HG02970 (cell line): ENCODE results near the gene TREH.

Experiments used
- ATAC-seq: cut with Tn5 transposase; IDR thresholded peaks from one replicate; pipeline ENCODE4 v1.9.1; 2021; ENCODE audit warnings: mild to moderate bottlenecking, moderate library complexity, moderate number of reproducible peaks; ENCODE audit not compliant: unreplicated experiment, low FRiP score

The TREH gene

GRCh38 chr11:118672846-118673245, 6.6 kb downstream of the TREH start:
- no peak for ATAC-seq

DNA sequence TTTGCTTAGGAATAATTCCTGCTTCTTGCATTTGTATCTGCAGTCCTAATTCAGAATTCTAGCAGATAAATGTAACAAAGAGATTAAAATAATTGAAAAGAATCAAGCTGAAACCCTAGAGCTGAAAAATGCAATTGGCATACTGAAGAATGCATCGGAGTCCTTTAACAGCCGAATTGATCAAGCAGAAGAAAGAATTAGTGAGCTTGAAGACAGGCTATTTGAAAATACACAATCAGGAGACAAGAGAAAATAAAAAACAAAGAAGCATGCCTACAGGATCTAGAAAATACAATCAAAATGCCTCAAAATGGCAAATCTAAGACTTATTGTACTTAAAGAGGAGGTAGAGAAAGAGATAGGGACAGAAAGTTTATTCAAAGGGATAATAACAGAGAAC, 8.2 kb downstream of the TREH start:
- no peak for ATAC-seq

GRCh38 chr11:118670063-118670462, 9.4 kb downstream of the TREH start:
- ATAC-seq, result no peak

DNA sequence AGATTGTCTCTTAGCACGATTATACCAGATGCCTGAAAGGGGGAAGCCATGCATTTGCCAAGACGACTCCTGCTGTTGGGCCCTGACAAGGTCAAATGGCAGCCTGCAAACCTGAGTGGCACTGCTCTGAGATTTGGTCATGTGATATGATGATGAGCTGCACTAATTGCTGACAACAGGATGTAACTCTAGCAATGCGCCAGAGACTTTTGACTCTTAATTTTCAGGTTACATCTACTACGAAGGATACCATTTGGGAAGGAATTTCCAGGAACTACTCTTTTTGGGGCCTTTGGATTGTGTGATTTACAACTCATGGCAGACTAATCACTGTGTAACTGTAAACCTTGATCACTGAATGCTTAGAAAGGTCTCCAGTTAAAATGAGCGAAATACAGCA, 13.1 kb downstream of the TREH start:
- no peak for ATAC-seq

- no peak for ATAC-seq
Observed at GRCh38 chr11:118663902-118664301, 15.5 kb downstream of the TREH start.

- ATAC-seq, result no peak
Observed at GRCh38 chr11:118663381-118663780, 16.1 kb downstream of the TREH start.

DNA sequence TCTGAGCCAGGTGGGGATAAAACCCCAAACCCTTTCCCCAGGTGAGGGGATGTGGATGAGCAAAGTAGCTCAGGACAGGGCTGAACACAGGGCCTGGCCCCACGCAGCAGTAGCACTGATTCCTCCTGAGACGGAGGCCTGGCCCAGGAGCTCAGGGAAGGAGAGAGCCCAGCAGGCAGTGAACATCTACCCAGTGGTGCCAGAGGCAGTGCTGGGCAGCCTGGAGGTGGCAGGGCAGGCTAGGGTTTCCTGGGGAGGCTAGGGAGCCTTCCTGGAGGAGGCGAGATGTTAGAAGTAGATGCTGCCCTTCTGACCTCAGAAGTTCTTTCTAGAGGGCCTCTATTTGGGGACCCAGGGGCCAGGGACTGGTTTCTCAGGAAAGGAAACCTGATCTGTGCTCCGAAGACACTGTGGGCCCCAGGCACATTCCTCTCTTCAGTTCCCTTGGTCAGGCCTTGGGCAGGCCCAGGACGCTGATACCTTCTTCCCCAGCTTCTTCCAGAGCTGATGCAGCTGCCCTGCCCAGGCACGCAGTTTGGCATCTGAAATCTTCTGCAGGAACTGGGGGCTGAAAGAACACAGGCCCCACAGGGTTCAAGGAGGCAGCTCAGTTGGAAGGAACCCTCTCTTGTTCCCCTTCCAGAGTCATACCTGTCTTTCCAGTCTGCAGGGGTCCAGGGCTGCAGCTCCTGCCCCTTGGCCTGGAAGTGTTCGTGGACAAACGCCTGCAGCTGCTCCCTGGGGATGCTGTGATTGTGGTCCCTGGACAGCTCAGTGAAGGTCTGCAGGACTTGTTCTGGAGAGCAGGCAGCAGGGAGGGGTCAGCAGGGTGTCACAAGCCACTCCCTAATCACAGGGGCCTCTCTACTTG, 16.8 kb downstream of the TREH start:
- ATAC-seq, result no peak

GRCh38 chr11:118661425-118662301, 17.8 kb downstream of the TREH start:
- ATAC-seq, result no peak

GRCh38 chr11:118660681-118661424, 18.6 kb downstream of the TREH start:
- ATAC-seq, result no peak

DNA sequence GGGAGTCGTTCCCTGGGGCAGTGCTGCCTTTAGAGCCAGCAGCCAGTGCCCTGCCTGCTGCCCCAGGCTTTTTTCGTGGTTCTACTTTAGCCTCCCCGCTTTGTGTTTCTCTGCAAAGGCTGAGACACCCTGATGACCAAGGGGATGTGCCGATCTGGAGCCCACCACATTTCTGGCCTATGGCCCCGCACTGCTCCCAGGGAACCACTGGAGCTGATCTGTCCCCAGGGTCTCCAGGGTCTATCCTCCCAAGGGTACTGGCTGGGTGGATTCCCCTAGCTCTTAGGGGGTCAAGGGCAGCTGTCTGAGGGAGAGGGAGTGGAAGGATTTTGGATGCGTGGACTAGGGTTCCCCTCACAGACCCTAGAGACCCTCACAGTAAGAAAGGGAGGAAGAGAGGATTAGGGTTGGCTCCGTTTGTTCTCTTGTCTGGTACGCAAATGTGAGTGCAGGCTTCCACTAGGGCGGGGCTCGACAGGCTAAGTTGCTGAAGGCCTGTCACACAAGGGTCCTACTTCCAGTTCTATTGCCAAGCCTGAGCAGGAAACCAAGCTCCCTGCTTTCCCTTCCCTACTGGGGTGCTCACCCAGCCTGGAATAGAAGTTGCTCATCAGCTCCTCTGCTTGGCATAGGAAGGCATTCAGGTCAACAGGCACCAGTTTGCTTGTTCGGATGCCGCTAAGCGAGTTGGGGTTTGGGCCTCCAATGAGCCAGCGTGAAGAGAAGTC, 19.3 kb downstream of the TREH start:
- ATAC-seq, result no peak

GRCh38 chr11:118659314-118659952, 20.0 kb downstream of the TREH start:
- ATAC-seq, result peak; percentile 49

DNA sequence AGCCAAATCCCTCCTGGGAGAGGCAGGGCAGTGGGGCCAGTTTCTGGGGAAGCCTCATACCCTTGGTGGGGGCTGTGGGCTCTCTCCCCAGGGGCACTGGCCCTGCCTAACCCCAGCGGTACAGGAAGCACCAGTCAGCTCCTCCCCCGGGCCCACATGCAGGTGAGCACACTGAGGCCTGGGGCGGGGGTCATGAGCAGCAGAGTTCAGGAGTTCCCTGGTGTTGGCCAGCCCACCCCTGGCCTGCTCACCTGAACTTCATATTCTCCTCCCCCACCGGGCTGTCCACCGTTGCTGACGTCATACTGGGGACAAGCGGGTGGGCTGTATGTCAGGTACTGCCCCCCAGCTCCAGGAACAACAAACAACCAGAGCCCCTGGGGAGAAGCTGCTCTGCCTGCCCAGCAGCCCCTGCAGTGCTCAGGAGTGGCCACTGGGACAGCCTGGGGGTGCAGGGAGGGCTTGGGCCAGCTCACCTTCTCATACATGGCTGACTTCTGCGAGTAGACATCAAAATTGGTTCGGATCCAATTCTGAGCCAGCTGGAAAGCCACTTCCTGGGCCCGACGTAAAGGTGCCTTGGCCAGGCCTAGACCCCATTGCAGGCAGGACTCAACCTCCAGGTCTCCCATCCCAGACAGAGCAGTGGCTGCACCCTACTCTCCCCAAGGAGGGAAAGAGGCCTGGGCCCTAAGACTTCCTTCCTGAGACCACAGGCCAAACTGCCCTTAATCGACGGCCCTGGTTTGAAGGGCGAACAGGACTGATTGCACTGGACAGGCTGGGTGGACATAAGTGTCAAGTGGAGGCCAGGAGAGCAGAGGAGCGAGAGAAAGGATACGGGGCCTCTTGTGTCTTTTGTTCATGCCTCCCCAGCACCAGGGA, 20.8 kb downstream of the TREH start:
- ATAC-seq, result no peak

- ATAC-seq, result no peak
Observed at GRCh38 chr11:118657709-118658428, 21.6 kb downstream of the TREH start.

DNA sequence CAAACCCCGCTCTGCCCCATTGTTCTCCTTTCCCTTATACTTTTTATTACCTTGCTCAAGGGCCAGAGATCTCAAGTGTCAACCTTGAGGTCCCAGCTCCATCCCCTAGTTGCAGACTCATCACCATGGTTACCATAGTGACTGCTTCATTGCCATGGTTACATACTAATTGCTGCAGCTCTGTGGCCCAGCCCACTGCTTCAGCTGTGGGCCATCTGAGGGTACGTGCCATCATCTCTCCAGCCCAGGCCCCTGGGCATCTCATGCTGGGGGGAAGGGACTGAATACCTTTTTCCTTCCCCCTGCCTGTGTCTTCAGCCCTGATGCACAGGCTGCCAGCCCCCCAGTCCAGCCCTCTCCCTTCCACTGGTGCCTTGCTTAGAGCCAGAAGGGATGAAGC, 22.2 kb downstream of the TREH start:
- ATAC-seq, result no peak

GRCh38 chr11:118656563-118657165, 22.8 kb downstream of the TREH start:
- no peak for ATAC-seq

DNA sequence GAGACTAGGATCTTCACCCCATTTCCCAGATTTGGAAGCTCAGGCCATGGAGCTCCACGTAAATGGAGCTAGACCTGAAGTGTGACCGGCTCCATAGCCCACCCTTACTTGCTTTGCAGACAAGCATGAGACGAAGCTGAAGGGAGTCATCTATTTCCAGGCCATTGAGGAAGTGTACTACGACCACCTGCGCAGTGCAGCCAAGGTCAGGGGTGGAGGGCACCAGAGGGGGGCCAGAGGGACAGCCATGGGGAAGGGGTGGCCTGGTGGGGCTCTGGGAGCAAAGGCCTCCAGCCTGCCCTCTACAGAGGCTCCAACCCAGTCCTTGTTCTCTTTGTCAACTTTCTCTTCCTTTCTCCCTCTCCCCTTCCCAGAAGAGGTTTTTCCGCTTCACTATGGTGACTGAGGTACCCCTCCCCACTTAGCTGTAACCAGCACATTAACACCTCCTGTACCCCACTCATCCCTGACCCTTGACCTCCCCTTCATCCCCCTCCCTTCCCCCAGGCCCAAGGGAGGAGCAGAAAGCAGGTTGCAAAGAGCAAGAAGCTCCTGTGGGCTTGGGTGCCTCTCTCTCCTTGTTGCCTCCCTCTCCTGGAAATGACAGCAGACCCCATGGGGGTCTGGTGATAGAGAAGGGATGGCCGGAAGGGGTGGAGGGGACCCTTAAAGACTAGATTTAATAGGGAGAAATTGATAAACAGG, 23.8 kb downstream of the TREH start:
- no peak for ATAC-seq
